Mesendoderm (in vitro differentiated cells): ENCODE data around the gene WNT3A.

ENCODE experiments used
- DNase-seq: peaks from one replicate; pipeline ENCODE4 v3.0.0; 2013
- H2AK5ac ChIP-seq: 2 replicates; pipeline ENCODE4 v1.6.1; 2013; ENCODE audit warnings: low read length, inconsistent platforms
- H2BK120ac ChIP-seq: 2 replicates; pipeline ENCODE4 v1.6.1; 2013; ENCODE audit warnings: low read depth, mild to moderate bottlenecking, low read length, moderate library complexity, mixed read lengths
- H2BK15ac ChIP-seq: replicated peaks from 2 replicates; pipeline ENCODE4 v1.6.1; 2013; ENCODE audit warnings: low read depth, mild to moderate bottlenecking, moderate library complexity
- H2BK5ac ChIP-seq: 2 replicates; pipeline ENCODE4 v1.6.1; 2013; ENCODE audit warnings: low read length, inconsistent platforms
- H3K18ac ChIP-seq: 2 replicates; pipeline ENCODE4 v1.6.1; 2013; ENCODE audit warnings: mild to moderate bottlenecking, low read length, mixed read lengths
- H3K23ac ChIP-seq: one replicate; pipeline ENCODE4 v1.6.1; 2013; ENCODE audit warnings: low read length
- H3K27ac ChIP-seq: 2 replicates; pipeline ENCODE4 v1.5.1; 2013; ENCODE audit warnings: low read depth, mild to moderate bottlenecking, inconsistent platforms, low read length, moderate library complexity
- H3K27me3 ChIP-seq: 2 replicates; pipeline ENCODE4 v1.6.1; 2013; ENCODE audit warnings: low read length, control low read depth, mild to moderate bottlenecking, inconsistent platforms; ENCODE audit not compliant: insufficient read depth, poor library complexity
- H3K36me3 ChIP-seq: 2 replicates; pipeline ENCODE4 v1.6.1; 2013; ENCODE audit warnings: low read length, inconsistent platforms; ENCODE audit not compliant: control insufficient read depth, insufficient read depth
- H3K4ac ChIP-seq: one replicate; pipeline ENCODE4 v1.6.1; 2013; ENCODE audit warnings: low read depth, mild to moderate bottlenecking, low read length, moderate library complexity
- H3K4me1 ChIP-seq: 2 replicates; pipeline ENCODE4 v1.6.1; 2013; ENCODE audit warnings: low read depth, low read length, inconsistent platforms; ENCODE audit not compliant: control insufficient read depth
- H3K4me2 ChIP-seq: 2 replicates; pipeline ENCODE4 v1.6.1; 2013; ENCODE audit warnings: low read length
- H3K4me3 ChIP-seq: 2 replicates; pipeline ENCODE4 v1.5.1; 2013; ENCODE audit warnings: mild to moderate bottlenecking, low read length
- H3K56ac ChIP-seq: one replicate; pipeline ENCODE4 v1.6.1; 2013; ENCODE audit warnings: low read length
- H3K79me1 ChIP-seq: 2 replicates; pipeline ENCODE4 v1.6.1; 2013; ENCODE audit warnings: low read length, inconsistent platforms
- H3K79me2 ChIP-seq: 2 replicates; pipeline ENCODE4 v1.6.1; 2013; ENCODE audit warnings: mild to moderate bottlenecking, low read length; ENCODE audit not compliant: control insufficient read depth, insufficient read depth
- H3K9ac ChIP-seq: 2 replicates; pipeline ENCODE4 v1.6.1; 2013; ENCODE audit warnings: low read length, inconsistent platforms
- H4K5ac ChIP-seq: one replicate; pipeline ENCODE4 v1.6.1; 2013; ENCODE audit warnings: low read length
- H4K8ac ChIP-seq: one replicate; pipeline ENCODE4 v1.6.1; 2013; ENCODE audit warnings: low read depth, mild to moderate bottlenecking, control low read depth, low read length, moderate library complexity
- WGBS: extraction: QIAGEN DNeasy Blood & Tissue Kit; methylation state at CpG from one replicate; pipeline ENCODE4 v1.1.7; 2013; ENCODE audit warnings: low lambda C conversion rate, missing lambda C conversion rate; ENCODE audit not compliant: insufficient coverage; ENCODE audit errors: extremely low coverage; 5-methylcytosine and 5-hydroxymethylcytosine counted together

Gene WNT3A

DNA sequence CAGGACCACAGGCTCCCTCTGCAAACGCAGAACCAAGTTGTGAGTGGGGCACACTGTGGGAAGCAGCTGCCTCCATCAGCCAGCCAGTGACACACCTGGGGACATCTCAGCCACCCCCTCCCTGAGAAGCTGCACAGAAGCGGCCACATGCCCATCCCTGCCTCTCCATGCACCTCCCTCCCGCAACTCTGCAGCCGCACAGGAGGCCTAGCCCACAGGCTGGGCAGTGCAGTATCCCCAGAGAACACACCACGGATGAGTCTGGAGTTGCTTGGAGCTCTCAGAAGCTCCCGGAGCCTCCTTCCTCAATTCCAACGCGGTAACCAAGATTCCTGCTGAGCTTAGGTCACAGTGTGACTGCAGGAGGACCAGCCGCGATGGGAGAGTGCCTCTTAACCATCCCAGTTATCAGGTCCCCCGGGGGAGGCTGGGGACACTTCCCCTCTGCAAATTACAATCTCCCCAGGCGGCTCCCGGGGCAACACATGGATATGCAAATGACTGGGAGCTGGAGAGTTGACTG, 1.2 kb upstream of the WNT3A start:
- no CpG with 5 or more reads among the region's 13 CpGs for WGBS
- Histone ChIP-seq H2BK15ac (no peak overlapping the region), H2BK120ac (no peak overlapping the region), H4K8ac (no peak overlapping the region), H3K79me1 (no peaks in the 10 kb centered on the region), H3K4me1 (peaks cover 6% of the 10 kb centered on the region), H3K27me3 (peaks cover 49% of the 10 kb centered on the region), H2AK5ac (no peak overlapping the region), H2BK5ac (no peak overlapping the region), H4K5ac (no peak overlapping the region), H3K79me2 (no peaks in the 10 kb centered on the region), H3K23ac (no peak overlapping the region), H3K4ac (no peak overlapping the region), H3K4me2 (no peak overlapping the region), H3K36me3 (no peaks in the 10 kb centered on the region), H3K27ac (no peak overlapping the region), H3K4me3 (no peak overlapping the region), H3K56ac (no peak overlapping the region), H3K18ac (no peak overlapping the region), H3K9ac (no peak overlapping the region)
- DNase-seq = peak; percentile 55

- no CpG with 5 or more reads among the region's 52 CpGs for WGBS
- peaks cover 6% of the 10 kb centered on the region for H3K4me1 ChIP-seq
- no peak overlapping the region for H3K27ac ChIP-seq
- no peak overlapping the region for H3K23ac ChIP-seq
- no peak for DNase-seq
- H3K27me3 ChIP-seq = peaks cover 49% of the 10 kb centered on the region
- H3K79me1 ChIP-seq = no peaks in the 10 kb centered on the region
- no peak overlapping the region for H2BK15ac ChIP-seq
- no peak overlapping the region for H3K4me3 ChIP-seq
- no peak overlapping the region for H2BK120ac ChIP-seq
- no peak overlapping the region for H4K8ac ChIP-seq
- H4K5ac ChIP-seq = no peak overlapping the region
- no peaks in the 10 kb centered on the region for H3K79me2 ChIP-seq
- H3K56ac ChIP-seq = no peak overlapping the region
- no peaks in the 10 kb centered on the region for H3K36me3 ChIP-seq
- H2BK5ac ChIP-seq = no peak overlapping the region
- H3K4ac ChIP-seq = no peak overlapping the region
- H3K4me2 ChIP-seq = peak overlapping the region; percentile 38
- H3K18ac ChIP-seq = no peak overlapping the region
- no peak overlapping the region for H3K9ac ChIP-seq
- H2AK5ac ChIP-seq = no peak overlapping the region
Measured at GRCh38 chr1:228006034-228006785, 588 bp upstream of the WNT3A start.

- peak; percentile 19 for DNase-seq
- no peak overlapping the region for H3K4me3 ChIP-seq
Measured at GRCh38 chr1:228007049-228007800, 427 bp downstream of the WNT3A start.

GRCh38 chr1:228007801-228008341, 1.1 kb downstream of the WNT3A start:
- H3K79me2 ChIP-seq = no peaks in the 10 kb centered on the region
- peaks cover 49% of the 10 kb centered on the region for H3K27me3 ChIP-seq
- H3K9ac ChIP-seq = no peak overlapping the region
- no peak overlapping the region for H3K23ac ChIP-seq
- H4K5ac ChIP-seq = no peak overlapping the region
- no peak overlapping the region for H2BK15ac ChIP-seq
- H3K79me1 ChIP-seq = no peaks in the 10 kb centered on the region
- H3K18ac ChIP-seq = no peak overlapping the region
- no peak overlapping the region for H4K8ac ChIP-seq
- H3K4me1 ChIP-seq = peaks cover 6% of the 10 kb centered on the region
- no peak for DNase-seq
- H2BK120ac ChIP-seq = no peak overlapping the region
- H3K27ac ChIP-seq = no peak overlapping the region
- peak overlapping the region; percentile 34 for H3K56ac ChIP-seq
- no peak overlapping the region for H2BK5ac ChIP-seq
- H3K4ac ChIP-seq = no peak overlapping the region
- H3K4me2 ChIP-seq = no peak overlapping the region
- H3K36me3 ChIP-seq = no peaks in the 10 kb centered on the region
- no peak overlapping the region for H2AK5ac ChIP-seq
- no CpG with 5 or more reads among the region's 23 CpGs for WGBS
- no peak overlapping the region for H3K4me3 ChIP-seq

More at GRCh38 chr1:228007049-228007800, 427 bp downstream of the WNT3A start:
- Histone ChIP-seq H4K8ac (no peak overlapping the region), H3K79me2 (no peaks in the 10 kb centered on the region), H3K56ac (peak overlapping the region; percentile 67), H3K4ac (no peak overlapping the region), H3K4me2 (peak overlapping the region; percentile 22), H3K36me3 (no peaks in the 10 kb centered on the region), H3K27ac (no peak overlapping the region), H4K5ac (no peak overlapping the region), H2BK5ac (no peak overlapping the region), H2AK5ac (no peak overlapping the region), H2BK120ac (no peak overlapping the region), H2BK15ac (no peak overlapping the region), H3K9ac (peak overlapping the region; percentile 24), H3K18ac (no peak overlapping the region), H3K27me3 (peaks cover 49% of the 10 kb centered on the region), H3K23ac (no peak overlapping the region), H3K79me1 (no peaks in the 10 kb centered on the region), H3K4me1 (peaks cover 6% of the 10 kb centered on the region)
- no CpG with 5 or more reads among the region's 77 CpGs for WGBS

GRCh38 chr1:228008391-228009115, 1.8 kb downstream of the WNT3A start:
- WGBS = no CpG with 5 or more reads among the region's 52 CpGs
- Histone ChIP-seq H2BK120ac (no peak overlapping the region), H3K9ac (no peak overlapping the region), H3K4me2 (no peak overlapping the region), H3K18ac (no peak overlapping the region), H3K36me3 (no peaks in the 10 kb centered on the region), H4K8ac (no peak overlapping the region), H2AK5ac (no peak overlapping the region), H2BK5ac (no peak overlapping the region), H4K5ac (no peak overlapping the region), H3K56ac (no peak overlapping the region), H3K79me2 (no peaks in the 10 kb centered on the region), H3K4me1 (peaks cover 6% of the 10 kb centered on the region), H3K79me1 (no peaks in the 10 kb centered on the region), H3K4ac (no peak overlapping the region), H3K4me3 (no peak overlapping the region), H3K27ac (no peak overlapping the region), H3K23ac (no peak overlapping the region), H3K27me3 (peaks cover 49% of the 10 kb centered on the region), H2BK15ac (no peak overlapping the region)
- peak; percentile 16 for DNase-seq
